Measurements from ENCODE around the gene TACC2.

Gene TACC2

DNA sequence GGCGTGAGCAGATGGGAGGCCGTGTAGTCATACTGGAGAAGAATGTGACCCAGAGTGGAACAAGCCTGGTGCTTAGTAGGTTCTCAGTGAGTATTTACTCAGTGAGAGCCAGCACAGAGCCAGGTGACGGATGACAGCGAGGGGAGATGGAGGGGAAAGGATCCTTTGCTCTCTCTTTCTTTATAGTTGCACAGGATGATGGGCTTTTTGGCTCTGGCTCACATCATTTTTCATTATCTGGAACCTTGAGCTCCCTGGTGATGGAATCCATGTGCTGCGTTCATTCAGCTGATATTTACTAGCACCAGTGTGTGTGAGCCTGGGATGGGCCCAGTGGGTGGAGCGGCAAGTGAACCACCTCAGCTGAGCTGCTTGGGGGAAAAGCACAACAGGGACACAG, 299.3 kb downstream of the TACC2 start:
- H2BK120ac ChIP-seq (ENCODE audit: low read depth, low read length) = no peak overlapping the region
- H3K18ac ChIP-seq (ENCODE audit: low read length) = no peak overlapping the region
- no peak overlapping the region for H3K56ac ChIP-seq (ENCODE audit: low read length)
- no peak overlapping the region for H3K27ac ChIP-seq (ENCODE audit: low read depth, low read length)
- H3K79me1 ChIP-seq (ENCODE audit: low read length) = no peaks in the 10 kb centered on the region
- no peak overlapping the region for H3K23ac ChIP-seq (ENCODE audit: low read length)
- H3K36me3 ChIP-seq (ENCODE audit: control insufficient read depth, insufficient read depth, low read length) = no peaks in the 10 kb centered on the region
- no peak overlapping the region for H3K4ac ChIP-seq (ENCODE audit: low read depth, low read length)
- H4K5ac ChIP-seq (ENCODE audit: low read length) = no peak overlapping the region
- WGBS (ENCODE audit: extremely low coverage, insufficient coverage, low lambda C conversion rate) = no CpG with 5 or more reads among the region's 6 CpGs
- no peak overlapping the region for H4K8ac ChIP-seq (ENCODE audit: low read depth, low read length)
- no peaks in the 10 kb centered on the region for H3K27me3 ChIP-seq (ENCODE audit: insufficient read depth, low read length, poor library complexity)
- H3K4me1 ChIP-seq (ENCODE audit: control insufficient read depth, low read depth, low read length) = no peaks in the 10 kb centered on the region
- H2AK5ac ChIP-seq (ENCODE audit: low read length) = no peak overlapping the region
- H3K79me2 ChIP-seq (ENCODE audit: control insufficient read depth, insufficient read depth, low read length) = no peaks in the 10 kb centered on the region
- no peak overlapping the region for H3K9ac ChIP-seq (ENCODE audit: low read length)
- no peak overlapping the region for H2BK5ac ChIP-seq (ENCODE audit: low read length)
- H2BK15ac ChIP-seq (replicated peaks; ENCODE audit: low read depth) = no peak overlapping the region
- no peak for DNase-seq
- no peak overlapping the region for H3K4me2 ChIP-seq (ENCODE audit: low read length)
- H3K4me3 ChIP-seq (ENCODE audit: low read length) = no peak overlapping the region

DNA sequence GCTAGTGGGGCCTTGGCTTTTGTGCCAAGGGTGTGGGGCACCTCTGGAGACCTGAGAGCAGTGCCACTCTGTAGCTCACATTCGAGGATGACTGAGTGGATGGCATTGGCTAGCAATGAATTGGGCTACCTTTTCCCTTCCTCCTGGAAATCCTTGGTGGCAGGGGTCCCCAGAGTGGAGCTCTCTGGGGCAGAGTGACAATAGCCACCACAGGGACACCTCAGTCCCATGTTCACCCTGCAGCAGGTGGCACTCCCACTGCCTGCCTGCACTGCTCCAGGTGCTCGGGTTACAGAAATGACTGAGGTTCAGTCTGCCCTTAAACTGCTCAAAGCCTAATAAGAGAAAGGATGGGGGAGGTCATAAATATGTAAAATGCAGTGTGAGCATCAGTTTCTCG, 300.0 kb downstream of the TACC2 start:
- H2BK15ac ChIP-seq (replicated peaks; ENCODE audit: low read depth) = no peak overlapping the region
- no peaks in the 10 kb centered on the region for H3K79me2 ChIP-seq (ENCODE audit: control insufficient read depth, insufficient read depth, low read length)
- H3K23ac ChIP-seq (ENCODE audit: low read length) = no peak overlapping the region
- H2BK5ac ChIP-seq (ENCODE audit: low read length) = no peak overlapping the region
- DNase-seq = no peak
- no peak overlapping the region for H4K5ac ChIP-seq (ENCODE audit: low read length)
- H3K36me3 ChIP-seq (ENCODE audit: control insufficient read depth, insufficient read depth, low read length) = no peaks in the 10 kb centered on the region
- no peak overlapping the region for H3K27ac ChIP-seq (ENCODE audit: low read depth, low read length)
- H3K4me1 ChIP-seq (ENCODE audit: control insufficient read depth, low read depth, low read length) = no peaks in the 10 kb centered on the region
- no peak overlapping the region for H2AK5ac ChIP-seq (ENCODE audit: low read length)
- no CpG with 5 or more reads among the region's 3 CpGs for WGBS (ENCODE audit: extremely low coverage, insufficient coverage, low lambda C conversion rate)
- H3K4ac ChIP-seq (ENCODE audit: low read depth, low read length) = no peak overlapping the region
- H3K27me3 ChIP-seq (ENCODE audit: insufficient read depth, low read length, poor library complexity) = no peaks in the 10 kb centered on the region
- H3K79me1 ChIP-seq (ENCODE audit: low read length) = no peaks in the 10 kb centered on the region
- H3K9ac ChIP-seq (ENCODE audit: low read length) = no peak overlapping the region
- H3K56ac ChIP-seq (ENCODE audit: low read length) = no peak overlapping the region
- no peak overlapping the region for H4K8ac ChIP-seq (ENCODE audit: low read depth, low read length)
- no peak overlapping the region for H3K4me3 ChIP-seq (ENCODE audit: low read length)
- H2BK120ac ChIP-seq (ENCODE audit: low read depth, low read length) = no peak overlapping the region
- no peak overlapping the region for H3K4me2 ChIP-seq (ENCODE audit: low read length)
- no peak overlapping the region for H3K18ac ChIP-seq (ENCODE audit: low read length)

DNA sequence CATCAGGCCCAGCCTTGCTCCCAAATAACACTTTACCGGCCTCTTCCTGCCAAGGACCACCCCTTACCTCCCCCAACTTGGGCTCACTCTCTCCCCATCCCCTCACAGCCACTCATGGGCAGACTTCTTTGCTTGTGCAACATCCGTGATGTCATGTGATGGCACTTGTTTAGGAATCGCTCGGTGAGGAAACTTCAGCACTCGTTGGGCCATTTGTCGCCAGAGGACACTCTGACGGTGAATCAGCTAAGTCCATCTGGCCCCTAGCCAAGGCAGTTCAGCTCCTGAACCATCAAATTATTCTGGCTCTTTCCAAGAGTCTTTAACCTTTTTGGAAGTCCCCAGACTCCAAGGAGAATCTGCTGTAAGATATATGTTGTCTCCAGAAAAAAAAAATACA, 301.4 kb downstream of the TACC2 start:
- Histone ChIP-seq H2BK15ac (replicated peaks; ENCODE audit: low read depth) (no peak overlapping the region), H3K23ac (ENCODE audit: low read length) (no peak overlapping the region), H3K4me2 (ENCODE audit: low read length) (no peak overlapping the region), H3K4ac (ENCODE audit: low read depth, low read length) (no peak overlapping the region), H2AK5ac (ENCODE audit: low read length) (no peak overlapping the region), H4K5ac (ENCODE audit: low read length) (no peak overlapping the region), H3K9ac (ENCODE audit: low read length) (no peak overlapping the region), H3K27ac (ENCODE audit: low read depth, low read length) (no peak overlapping the region), H3K36me3 (ENCODE audit: control insufficient read depth, insufficient read depth, low read length) (no peaks in the 10 kb centered on the region), H4K8ac (ENCODE audit: low read depth, low read length) (no peak overlapping the region), H3K79me2 (ENCODE audit: control insufficient read depth, insufficient read depth, low read length) (no peaks in the 10 kb centered on the region), H3K4me1 (ENCODE audit: control insufficient read depth, low read depth, low read length) (no peaks in the 10 kb centered on the region), H3K79me1 (ENCODE audit: low read length) (no peaks in the 10 kb centered on the region), H3K27me3 (ENCODE audit: insufficient read depth, low read length, poor library complexity) (no peaks in the 10 kb centered on the region), H2BK120ac (ENCODE audit: low read depth, low read length) (no peak overlapping the region), H3K18ac (ENCODE audit: low read length) (no peak overlapping the region), H3K56ac (ENCODE audit: low read length) (no peak overlapping the region), H3K4me3 (ENCODE audit: low read length) (no peak overlapping the region), H2BK5ac (ENCODE audit: low read length) (no peak overlapping the region)
- WGBS (ENCODE audit: extremely low coverage, insufficient coverage, low lambda C conversion rate) = no CpG with 5 or more reads among the region's 7 CpGs
- DNase-seq = no peak

DNA sequence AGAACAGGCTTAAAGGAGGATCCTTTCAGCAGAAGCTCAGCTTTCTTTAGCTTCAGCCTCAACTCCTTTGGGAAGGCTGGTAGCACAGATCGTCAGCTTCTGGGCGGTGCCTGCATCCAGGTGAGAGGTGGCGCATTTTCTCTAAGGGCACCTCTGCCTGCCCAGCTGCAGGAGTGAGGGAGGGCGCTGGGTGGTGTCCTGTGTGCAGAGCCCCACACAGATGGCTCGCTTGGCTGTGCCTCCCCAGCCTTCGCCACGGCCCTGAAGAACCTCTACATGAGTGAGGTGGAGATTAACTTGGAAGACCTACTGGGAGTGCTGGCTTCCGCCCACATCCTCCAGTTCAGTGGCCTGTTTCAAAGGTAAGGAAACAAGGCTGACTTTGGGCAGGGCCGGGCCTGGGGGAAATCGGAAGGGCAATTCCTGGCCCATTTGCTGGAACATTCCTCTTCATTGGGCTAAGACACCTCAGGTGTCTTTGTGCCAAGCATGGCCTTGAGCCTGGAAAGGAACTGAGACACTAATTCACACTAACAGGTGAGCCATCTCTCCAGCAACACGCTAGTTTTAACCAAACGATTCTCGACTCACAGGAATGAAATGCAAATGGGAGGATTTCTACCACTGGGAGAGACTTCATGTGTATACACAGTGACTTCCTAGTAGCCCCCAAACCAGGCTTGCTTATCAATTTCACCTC, 302.0 kb downstream of the TACC2 start:
- Histone ChIP-seq H3K79me1 (ENCODE audit: low read length) (no peaks in the 10 kb centered on the region), H3K4me1 (ENCODE audit: control insufficient read depth, low read depth, low read length) (no peaks in the 10 kb centered on the region), H2BK5ac (ENCODE audit: low read length) (no peak overlapping the region), H2BK120ac (ENCODE audit: low read depth, low read length) (no peak overlapping the region), H4K5ac (ENCODE audit: low read length) (no peak overlapping the region), H3K27ac (ENCODE audit: low read depth, low read length) (no peak overlapping the region), H3K27me3 (ENCODE audit: insufficient read depth, low read length, poor library complexity) (no peaks in the 10 kb centered on the region), H3K23ac (ENCODE audit: low read length) (no peak overlapping the region), H4K8ac (ENCODE audit: low read depth, low read length) (no peak overlapping the region), H2AK5ac (ENCODE audit: low read length) (no peak overlapping the region), H3K18ac (ENCODE audit: low read length) (no peak overlapping the region), H3K4me2 (ENCODE audit: low read length) (no peak overlapping the region), H3K79me2 (ENCODE audit: control insufficient read depth, insufficient read depth, low read length) (no peaks in the 10 kb centered on the region), H3K56ac (ENCODE audit: low read length) (no peak overlapping the region), H2BK15ac (replicated peaks; ENCODE audit: low read depth) (no peak overlapping the region), H3K36me3 (ENCODE audit: control insufficient read depth, insufficient read depth, low read length) (no peaks in the 10 kb centered on the region), H3K4me3 (ENCODE audit: low read length) (no peak overlapping the region), H3K4ac (ENCODE audit: low read depth, low read length) (no peak overlapping the region), H3K9ac (ENCODE audit: low read length) (no peak overlapping the region)
- no CpG with 5 or more reads among the region's 13 CpGs for WGBS (ENCODE audit: extremely low coverage, insufficient coverage, low lambda C conversion rate)
- DNase-seq = no peak

DNA sequence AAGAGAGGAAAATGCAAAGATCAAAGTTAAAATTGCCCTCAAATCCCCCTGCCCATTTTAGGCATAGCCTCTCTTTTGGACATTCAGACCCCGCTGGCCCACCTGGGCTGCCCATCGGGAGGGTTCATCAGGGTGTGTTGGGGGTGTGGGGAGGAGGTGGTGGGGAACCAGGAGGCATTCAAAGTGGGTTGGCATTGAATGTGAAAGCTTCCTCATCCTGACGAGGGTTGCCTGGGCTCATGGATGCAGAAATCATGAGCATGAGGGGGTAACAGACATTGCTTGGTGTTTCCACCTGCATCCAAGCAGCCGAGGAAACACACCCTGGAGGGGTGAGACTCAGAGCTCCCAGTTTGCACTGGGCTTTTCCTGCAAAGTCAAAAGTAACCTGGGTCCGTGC, 302.8 kb downstream of the TACC2 start:
- H3K4me1 ChIP-seq (ENCODE audit: control insufficient read depth, low read depth, low read length) = no peaks in the 10 kb centered on the region
- no peak overlapping the region for H4K5ac ChIP-seq (ENCODE audit: low read length)
- no peak overlapping the region for H3K56ac ChIP-seq (ENCODE audit: low read length)
- H2BK5ac ChIP-seq (ENCODE audit: low read length) = no peak overlapping the region
- H3K23ac ChIP-seq (ENCODE audit: low read length) = no peak overlapping the region
- H3K79me2 ChIP-seq (ENCODE audit: control insufficient read depth, insufficient read depth, low read length) = no peaks in the 10 kb centered on the region
- H3K4ac ChIP-seq (ENCODE audit: low read depth, low read length) = no peak overlapping the region
- H2BK15ac ChIP-seq (replicated peaks; ENCODE audit: low read depth) = no peak overlapping the region
- no peak overlapping the region for H3K4me3 ChIP-seq (ENCODE audit: low read length)
- no peak overlapping the region for H3K27ac ChIP-seq (ENCODE audit: low read depth, low read length)
- no peak overlapping the region for H2AK5ac ChIP-seq (ENCODE audit: low read length)
- WGBS (ENCODE audit: extremely low coverage, insufficient coverage, low lambda C conversion rate) = no CpG with 5 or more reads among the region's 5 CpGs
- DNase-seq = no peak
- no peak overlapping the region for H2BK120ac ChIP-seq (ENCODE audit: low read depth, low read length)
- H3K79me1 ChIP-seq (ENCODE audit: low read length) = no peaks in the 10 kb centered on the region
- H3K9ac ChIP-seq (ENCODE audit: low read length) = no peak overlapping the region
- no peak overlapping the region for H3K18ac ChIP-seq (ENCODE audit: low read length)
- H4K8ac ChIP-seq (ENCODE audit: low read depth, low read length) = no peak overlapping the region
- no peaks in the 10 kb centered on the region for H3K27me3 ChIP-seq (ENCODE audit: insufficient read depth, low read length, poor library complexity)
- no peak overlapping the region for H3K4me2 ChIP-seq (ENCODE audit: low read length)
- no peaks in the 10 kb centered on the region for H3K36me3 ChIP-seq (ENCODE audit: control insufficient read depth, insufficient read depth, low read length)

DNA sequence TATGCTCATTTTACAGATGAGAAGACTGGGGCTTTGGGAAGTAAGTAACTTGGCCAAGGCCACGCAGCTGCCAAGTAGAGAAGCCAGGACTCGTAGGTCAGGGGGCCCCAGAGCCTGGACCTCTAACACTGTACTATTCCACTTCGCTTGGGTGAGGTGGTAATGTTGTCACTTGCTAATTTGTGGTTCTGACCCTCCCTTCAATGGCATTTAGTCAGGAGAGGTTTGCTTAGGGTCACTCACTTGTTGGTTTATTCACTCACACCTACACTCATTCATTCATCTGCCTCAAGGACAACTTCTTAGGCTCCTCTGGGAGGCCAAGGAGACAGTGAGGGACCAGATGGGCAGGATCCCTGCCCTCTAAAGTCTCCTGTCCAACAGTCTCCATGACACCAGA, 303.4 kb downstream of the TACC2 start:
- no peak overlapping the region for H4K8ac ChIP-seq (ENCODE audit: low read depth, low read length)
- no peaks in the 10 kb centered on the region for H3K79me1 ChIP-seq (ENCODE audit: low read length)
- no peak overlapping the region for H3K4ac ChIP-seq (ENCODE audit: low read depth, low read length)
- no peaks in the 10 kb centered on the region for H3K4me1 ChIP-seq (ENCODE audit: control insufficient read depth, low read depth, low read length)
- H3K4me3 ChIP-seq (ENCODE audit: low read length) = no peak overlapping the region
- no peak overlapping the region for H3K27ac ChIP-seq (ENCODE audit: low read depth, low read length)
- H2BK15ac ChIP-seq (replicated peaks; ENCODE audit: low read depth) = no peak overlapping the region
- H4K5ac ChIP-seq (ENCODE audit: low read length) = no peak overlapping the region
- no peak overlapping the region for H2BK120ac ChIP-seq (ENCODE audit: low read depth, low read length)
- H3K36me3 ChIP-seq (ENCODE audit: control insufficient read depth, insufficient read depth, low read length) = no peaks in the 10 kb centered on the region
- no peaks in the 10 kb centered on the region for H3K27me3 ChIP-seq (ENCODE audit: insufficient read depth, low read length, poor library complexity)
- H3K23ac ChIP-seq (ENCODE audit: low read length) = no peak overlapping the region
- DNase-seq = no peak
- no peak overlapping the region for H3K18ac ChIP-seq (ENCODE audit: low read length)
- H2BK5ac ChIP-seq (ENCODE audit: low read length) = no peak overlapping the region
- H3K79me2 ChIP-seq (ENCODE audit: control insufficient read depth, insufficient read depth, low read length) = no peaks in the 10 kb centered on the region
- no peak overlapping the region for H2AK5ac ChIP-seq (ENCODE audit: low read length)
- no CpG with 5 or more reads among the region's 3 CpGs for WGBS (ENCODE audit: extremely low coverage, insufficient coverage, low lambda C conversion rate)
- H3K9ac ChIP-seq (ENCODE audit: low read length) = no peak overlapping the region
- no peak overlapping the region for H3K4me2 ChIP-seq (ENCODE audit: low read length)
- no peak overlapping the region for H3K56ac ChIP-seq (ENCODE audit: low read length)

Measured in mesendoderm (in vitro differentiated cells).